Gastrocnemius medialis (tissue), 4 donors: Measurements from ENCODE around the gene RTKN2.

Experiments
- CTCF ChIP-seq, 5 experiments: fragments of 450-650 bp in 3 of 5; fragments of 200-600 bp in 2 of 5; sonication (generic) in 2 of 5; IDR thresholded peaks in 4 of 5; conservative IDR thresholded peaks in 1 of 5; 1 replicate in 4 of 5; 2 replicates in 1 of 5; pipeline ENCODE4 v1.5.1; 2016 to 2019; ENCODE audit warnings: antibody characterized with exemption in 5 of 5, mild to moderate bottlenecking in 3 of 5, moderate library complexity in 3 of 5
- POLR2A ChIP-seq, 2 donors: fragments of 450-650 bp; IDR thresholded peaks; one replicate each; pipeline ENCODE4 v1.6.1; 2017; ENCODE audit warnings: antibody characterized with exemption in 2 of 2, mild to moderate bottlenecking in 2 of 2, moderate library complexity in 2 of 2

DNA sequence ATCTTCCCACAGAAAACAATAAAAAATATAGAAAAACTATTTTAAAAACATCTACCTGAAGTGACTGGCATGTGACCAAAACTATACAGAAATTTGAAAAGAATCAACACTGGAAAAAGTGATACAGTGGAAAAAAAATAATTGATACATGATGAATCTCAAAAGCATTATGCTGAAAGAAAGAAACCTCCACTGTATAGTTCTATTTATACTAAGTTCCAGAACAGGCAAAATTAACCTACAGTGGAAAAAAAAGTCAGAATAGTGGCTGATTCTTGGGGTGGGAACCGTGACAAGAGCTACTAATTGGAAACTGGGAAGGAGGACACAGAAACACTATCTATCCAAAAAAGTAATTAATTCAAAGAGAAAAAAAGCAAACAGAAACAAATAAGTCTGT, 14.9 kb downstream of the RTKN2 start:
- no peak for TF ChIP-seq CTCF (IDR thresholded peaks at IDR 0.05 in 4 of 5, conservative IDR thresholded peaks at IDR 0.05 in 1 of 5)
- TF ChIP-seq POLR2A (IDR thresholded peaks at IDR 0.05), result no peak
